SIG-M5 (cell line): ENCODE results near the gene TTBK1.

ENCODE experiments used
- DNase-seq: peaks from one replicate; lab custom pipeline; 2025; lab: John Stamatoyannopoulos, UW

The TTBK1 gene

DNA sequence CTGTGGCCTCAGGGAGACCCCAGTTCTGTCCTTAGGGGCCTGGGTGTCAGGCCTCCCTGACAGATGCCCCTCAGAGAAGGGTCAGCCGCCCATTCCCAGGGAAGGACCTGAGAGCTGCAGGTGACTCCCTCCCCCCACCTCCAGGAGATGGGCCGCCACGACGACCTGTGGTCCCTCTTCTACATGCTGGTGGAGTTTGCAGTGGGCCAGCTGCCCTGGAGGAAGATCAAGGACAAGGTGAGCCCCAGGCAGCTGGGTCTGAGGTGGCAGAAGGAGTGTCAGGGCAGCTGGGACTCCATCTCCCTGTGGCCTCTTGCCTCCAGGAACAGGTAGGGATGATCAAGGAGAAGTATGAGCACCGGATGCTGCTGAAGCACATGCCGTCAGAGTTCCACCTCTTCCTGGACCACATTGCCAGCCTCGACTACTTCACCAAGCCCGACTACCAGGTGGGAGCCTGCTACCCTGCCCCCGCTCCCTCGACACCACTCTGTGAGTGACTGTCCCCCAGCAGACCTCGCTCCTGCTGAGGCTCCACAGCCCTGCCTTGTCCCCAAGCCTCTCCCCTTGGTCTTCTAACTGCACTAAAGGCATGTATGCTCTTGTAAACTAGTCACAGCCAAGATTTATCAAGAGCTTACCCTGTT, 12.2 kb downstream of the TTBK1 start:
- DNase-seq, result no peak

DNA sequence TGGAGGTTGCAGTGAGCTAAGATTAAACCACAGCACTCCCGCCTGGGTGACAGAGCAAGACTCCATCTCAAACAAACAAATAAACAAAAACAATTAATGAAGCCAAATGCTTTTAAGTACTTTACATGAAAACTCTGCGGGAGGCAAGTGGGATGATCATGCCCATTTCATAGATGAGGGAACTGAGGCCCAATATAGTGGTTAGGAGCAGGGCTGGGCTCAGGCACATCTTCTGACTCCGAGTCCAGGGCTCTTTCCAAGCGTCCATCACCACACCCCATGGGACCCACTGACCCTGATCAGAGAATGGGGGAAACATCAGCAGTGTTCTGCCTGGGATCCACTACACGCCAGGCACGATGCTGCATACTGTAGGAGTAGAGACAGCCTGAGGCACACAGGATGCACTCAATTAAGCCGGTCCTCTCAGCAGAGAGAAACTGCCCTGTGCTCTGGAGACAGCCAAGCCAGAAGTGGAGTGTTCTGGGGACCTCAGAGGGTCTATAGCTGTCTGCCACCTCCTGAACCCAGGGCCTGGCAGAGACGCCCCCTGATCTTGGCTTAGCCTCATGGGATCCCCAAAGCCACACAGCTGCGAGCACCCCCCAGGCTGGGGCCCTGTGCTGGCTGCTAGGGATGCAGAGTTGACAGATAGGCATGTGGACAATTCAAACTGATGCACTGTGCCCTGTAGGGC, 13.5 kb downstream of the TTBK1 start:
- no peak for DNase-seq

DNA sequence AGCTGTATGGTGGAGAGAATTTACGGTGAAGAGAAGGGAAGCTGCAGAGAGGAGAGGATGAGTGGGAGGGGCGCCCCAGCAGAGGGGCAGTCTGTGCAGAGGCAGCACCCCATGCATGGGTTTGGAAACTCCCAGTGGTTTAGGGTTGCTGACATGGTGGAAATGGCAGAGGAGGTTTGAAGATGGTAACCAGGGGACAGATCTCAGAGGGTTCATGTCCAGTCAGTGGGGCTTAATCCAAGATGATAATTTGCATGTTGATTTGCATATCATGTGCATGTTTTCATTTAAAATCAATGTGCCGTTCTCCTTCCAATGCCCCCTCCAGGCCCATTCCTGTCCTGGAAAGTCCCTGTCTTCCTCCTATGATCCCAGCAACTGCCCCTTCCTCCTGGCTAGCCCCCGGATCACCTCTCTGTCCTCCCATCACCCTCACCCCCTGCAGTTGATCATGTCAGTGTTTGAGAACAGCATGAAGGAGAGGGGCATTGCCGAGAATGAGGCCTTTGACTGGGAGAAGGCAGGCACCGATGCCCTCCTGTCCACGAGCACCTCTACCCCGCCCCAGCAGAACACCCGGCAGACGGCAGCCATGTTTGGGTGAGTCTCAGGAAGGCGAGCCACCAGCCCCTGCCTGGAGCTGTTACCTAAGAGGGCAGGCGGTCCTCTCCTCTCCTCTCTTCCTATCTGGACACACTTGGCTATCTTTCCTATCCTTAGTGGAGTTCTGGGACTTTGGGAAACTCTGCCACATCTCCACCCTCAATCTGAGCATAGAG, 14.3 kb downstream of the TTBK1 start:
- DNase-seq, result no peak

DNA sequence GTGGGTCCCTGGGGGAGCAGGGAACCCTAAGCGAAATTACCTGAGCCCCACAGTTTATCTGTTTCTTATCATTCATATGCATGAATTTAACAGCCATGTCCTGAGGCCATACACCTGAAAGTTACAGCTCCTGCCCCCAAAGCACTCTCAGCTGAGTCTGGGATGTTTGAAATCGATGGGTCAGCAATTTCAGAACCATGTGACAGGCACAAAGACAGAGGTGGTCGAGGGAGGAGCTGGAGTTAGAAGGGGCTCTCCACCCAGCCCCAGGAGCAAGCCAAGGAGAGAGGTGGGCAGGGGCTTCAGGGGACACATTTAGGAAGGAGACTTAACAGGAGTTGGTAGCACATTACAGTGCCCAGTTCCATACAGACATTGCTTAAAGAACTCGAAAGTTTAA, 14.9 kb downstream of the TTBK1 start:
- no peak for DNase-seq

DNA sequence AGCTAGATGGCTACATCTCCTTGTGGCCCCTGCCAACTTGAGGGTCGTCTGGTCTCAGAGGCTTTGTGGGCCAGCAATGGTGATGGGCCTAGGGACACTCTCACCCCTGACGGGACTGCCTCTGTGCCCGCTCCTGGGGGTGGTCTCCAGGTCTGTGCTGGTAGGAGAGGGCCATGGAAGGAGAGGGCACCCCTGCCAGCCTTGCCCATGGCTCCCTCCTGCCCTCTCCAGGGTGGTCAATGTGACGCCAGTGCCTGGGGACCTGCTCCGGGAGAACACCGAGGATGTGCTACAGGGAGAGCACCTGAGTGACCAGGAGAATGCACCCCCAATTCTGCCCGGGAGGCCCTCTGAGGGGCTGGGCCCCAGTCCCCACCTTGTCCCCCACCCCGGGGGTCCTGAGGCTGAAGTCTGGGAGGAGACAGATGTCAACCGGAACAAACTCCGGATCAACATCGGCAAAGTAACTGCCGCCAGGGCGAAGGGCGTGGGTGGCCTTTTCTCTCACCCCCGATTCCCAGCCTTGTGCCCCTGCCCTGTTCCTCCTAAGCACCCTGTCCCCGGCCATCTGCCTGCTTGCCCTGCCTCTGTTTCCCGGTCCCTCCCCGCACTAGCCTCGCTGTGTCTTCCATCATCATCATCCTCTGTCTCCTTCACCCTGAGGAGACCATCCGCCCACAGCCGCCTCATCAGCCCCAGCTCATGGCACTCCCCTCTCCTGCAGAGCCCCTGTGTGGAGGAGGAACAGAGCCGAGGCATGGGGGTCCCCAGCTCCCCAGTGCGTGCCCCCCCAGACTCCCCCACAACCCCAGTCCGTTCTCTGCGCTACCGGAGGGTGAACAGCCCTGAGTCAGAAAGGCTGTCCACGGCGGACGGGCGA, 15.8 kb downstream of the TTBK1 start:
- no peak for DNase-seq

DNA sequence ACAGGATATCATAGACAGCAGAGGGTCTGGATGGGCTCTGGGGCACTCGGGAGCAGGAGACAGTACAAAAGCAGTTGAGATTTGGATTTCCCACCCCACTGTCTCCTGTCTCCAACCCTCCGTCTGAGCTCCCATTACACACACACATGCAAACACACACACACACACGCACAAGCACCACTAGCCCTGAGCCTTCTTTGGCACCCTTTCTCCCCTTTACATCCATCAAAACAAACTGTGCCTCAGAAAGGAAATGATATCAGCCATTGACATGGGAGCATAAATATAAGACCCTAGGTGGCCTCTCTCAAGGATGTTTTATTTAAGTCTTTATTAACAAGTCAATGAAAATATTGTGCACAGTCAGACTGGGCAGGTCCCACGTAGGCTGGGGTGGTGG, 17.5 kb downstream of the TTBK1 start:
- DNase-seq, result no peak

DNA sequence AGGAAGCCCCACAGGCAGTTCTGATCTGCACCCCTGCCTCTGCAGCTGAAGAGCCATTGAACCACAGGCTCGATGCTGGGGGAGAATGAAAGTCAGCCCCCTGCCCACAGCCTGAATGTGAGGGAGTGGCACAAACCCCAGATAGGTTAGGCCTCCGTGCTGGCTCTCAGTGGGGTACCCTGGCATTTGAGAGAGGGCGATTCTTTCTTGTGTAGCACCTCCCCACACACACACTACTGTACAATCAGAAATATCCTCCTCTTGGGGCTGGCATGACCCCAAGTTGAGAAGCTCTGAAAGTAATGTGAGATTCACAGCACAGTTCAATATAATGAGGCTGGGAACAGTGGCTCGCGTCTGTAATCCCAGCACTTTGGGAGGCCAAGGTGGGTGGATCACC, 17.9 kb downstream of the TTBK1 start:
- no peak for DNase-seq

DNA sequence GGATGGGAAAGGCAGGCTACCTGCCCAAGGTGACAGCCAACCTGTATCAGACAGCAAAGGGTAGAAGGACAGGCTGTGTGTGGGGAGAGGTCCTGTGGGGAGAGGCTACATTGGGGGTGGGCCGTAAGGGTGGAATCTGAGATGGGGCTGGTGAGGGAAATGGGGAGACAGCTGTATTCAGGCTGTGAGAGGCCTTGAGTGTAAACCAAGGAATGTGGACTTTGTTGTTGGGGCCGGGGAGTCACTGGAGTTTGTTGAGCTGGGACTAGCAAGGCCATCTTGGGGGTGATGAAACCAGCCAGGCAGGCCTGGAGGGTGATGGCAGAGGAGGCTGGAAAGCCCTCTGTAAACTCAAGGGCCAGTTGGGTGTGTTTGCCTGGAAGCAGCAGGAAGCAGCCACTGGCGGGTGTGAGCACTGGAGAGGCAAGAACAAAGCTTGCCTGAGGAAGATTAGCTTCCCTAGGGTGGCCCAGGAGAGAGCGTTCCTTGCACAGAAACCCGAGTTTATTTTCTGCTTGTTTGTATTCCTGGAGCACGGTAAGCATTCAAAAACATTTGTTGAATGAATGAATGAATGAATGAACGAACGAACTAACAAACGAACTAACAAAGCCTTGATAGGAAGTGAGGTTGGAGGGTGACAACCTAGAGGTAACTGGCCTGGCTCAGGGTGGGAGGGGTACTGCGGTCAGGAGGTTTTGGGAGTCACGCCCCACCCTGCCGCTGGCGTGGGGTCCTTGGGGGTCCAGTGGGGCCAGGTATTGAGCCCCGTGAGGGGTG, 18.9 kb downstream of the TTBK1 start:
- DNase-seq, result no peak

DNA sequence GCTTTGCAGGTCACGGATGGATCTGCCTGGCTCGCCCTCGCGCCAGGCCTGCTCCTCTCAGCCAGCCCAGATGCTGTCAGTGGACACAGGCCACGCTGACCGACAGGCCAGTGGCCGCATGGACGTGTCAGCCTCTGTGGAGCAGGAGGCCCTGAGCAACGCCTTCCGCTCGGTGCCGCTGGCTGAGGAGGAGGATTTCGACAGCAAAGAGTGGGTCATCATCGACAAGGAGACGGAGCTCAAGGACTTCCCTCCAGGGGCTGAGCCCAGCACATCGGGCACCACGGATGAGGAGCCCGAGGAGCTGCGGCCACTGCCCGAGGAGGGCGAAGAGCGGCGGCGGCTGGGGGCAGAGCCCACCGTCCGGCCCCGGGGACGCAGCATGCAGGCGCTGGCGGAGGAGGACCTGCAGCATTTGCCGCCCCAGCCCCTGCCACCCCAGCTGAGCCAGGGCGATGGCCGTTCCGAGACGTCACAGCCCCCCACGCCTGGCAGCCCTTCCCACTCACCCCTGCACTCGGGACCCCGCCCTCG, 19.6 kb downstream of the TTBK1 start:
- no peak for DNase-seq

DNA sequence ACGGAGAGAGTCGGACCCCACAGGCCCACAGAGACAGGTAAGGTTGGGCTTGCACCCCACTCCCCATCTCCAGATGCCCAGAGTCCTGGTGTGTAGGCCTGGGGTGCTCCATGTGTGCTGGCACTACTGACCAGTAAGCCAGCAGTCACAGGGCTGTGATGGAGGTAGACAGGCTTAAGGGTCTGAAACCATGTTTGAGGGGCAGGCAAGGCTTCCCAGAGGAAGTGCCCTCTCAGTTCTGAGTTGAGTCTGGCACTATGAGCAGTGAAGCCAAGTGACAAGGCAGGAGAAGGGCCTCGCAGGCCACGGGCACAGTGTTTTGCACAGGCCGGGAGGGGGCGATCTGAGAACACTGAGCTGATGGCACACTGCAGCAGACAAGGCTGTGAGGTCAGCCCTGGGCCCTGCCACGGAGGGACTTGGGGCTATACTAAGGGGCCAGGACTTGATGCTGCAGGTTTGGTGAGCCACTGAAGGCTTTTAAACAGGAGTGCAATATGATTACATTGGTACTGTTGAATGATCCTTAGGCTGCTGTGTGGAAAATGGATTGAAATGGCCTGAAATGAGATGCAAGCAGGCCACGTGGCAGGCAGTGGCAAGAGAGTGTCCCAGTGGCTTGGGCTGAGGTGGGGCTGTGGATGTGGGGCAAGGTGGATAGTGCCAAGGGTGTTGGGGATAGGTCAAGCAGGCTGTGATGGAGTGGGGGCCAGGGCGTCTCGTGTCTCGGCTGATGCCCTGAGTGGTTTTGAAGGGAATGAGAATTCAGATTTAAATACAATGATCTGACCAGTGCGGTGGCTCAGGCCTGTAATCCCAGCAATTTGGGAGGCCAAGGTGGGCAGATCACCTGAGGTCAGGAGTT, 20.3 kb downstream of the TTBK1 start:
- no peak for DNase-seq

DNA sequence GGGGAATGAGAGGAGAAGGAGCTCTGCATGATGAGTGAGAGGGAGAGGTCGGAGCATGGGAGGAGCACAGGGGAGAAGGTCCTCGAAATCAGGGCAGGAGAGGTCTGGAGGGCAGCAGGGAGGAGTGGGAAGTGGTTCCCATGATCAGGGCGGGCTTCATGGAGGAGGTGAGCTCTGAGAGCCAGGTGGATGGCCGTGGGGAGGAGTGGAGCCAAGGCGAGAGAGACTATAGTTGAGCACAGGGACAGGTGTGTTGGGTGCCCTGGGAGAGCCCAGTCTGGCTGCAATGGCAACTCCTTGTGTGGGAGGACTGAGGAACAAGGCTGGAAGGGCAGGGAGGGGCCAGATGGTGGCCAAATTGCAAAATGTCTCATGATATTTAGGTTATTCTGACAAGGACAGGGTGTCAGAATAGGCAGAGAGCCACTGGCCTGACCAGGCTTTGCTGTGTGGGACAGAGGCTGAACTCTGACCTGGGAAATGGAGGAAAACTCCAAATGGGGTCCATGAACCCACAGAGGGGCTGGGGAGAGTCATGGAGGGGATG, 21.4 kb downstream of the TTBK1 start:
- DNase-seq, result no peak

DNA sequence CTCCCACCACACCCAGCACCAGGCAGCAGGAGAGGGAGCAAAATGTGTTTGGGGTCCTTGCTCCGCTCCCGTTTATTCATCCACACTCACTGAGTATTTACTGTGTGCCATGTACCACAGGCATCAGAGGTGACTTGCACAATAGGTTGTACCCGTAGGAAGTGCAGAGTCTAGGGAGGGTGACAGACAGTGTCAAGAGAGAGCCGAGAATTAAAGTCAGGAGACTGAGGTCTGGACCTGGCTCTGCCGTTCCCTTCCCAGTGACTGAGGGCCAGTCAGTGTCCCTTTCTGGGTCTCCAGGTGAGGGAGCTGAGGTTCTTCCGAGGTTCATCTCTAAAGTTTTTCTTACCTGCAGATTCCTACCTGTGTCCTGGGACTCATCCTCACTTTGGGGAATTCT, 22.3 kb downstream of the TTBK1 start:
- DNase-seq, result no peak

DNA sequence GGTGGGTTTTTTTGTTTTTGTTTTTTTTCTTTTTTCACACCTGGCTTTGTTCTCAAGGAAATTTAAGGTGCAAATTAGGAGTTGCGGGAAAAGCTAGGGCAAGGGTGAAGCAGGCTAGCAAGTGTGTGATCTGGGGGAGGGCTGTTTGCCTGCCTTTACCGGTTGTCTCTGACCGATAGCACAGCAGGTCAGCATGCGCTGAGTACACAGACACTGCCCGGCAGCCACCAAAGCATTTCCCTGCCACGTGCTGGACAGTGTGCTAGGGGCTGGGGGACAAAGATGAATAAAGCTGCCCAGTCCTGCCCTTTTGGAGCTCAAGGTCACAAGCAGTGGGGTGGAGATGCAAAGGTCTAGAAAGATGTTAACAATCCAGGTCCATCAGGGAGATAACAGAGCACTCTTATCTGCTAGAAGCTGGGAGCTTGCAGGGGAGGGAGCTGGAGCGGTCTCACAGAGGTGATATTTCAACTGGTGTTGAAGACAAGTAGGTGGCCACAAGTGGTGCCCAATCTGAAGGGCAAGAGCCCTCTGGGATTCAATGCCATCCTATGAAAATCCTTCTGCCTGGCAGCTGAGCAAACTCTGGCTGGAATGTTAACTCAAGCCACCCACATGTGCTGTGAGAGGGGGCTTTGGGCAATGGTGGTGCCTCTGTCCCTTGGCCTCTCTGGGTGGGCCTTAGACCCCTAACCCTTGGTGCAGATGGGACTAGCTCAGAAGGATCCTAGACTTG, 24.5 kb downstream of the TTBK1 start:
- DNase-seq, result no peak

DNA sequence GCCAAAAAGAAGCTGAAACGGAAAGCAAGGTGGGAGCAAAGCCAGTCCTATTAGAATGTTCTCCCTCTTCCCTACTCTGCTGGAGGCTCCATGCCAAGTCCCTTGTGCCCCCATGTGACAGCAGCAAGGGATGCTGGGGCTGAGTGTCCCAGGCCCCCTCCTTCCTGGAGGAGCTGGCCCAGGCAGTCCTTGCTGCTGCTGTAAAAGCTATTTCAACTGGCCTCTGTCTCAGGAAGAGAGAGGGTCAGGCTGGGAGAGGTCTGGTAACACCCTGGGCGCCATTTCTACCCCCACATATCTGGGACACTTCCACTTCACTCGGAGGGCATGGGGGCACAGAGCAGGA, 25.0 kb downstream of the TTBK1 start:
- no peak for DNase-seq

DNA sequence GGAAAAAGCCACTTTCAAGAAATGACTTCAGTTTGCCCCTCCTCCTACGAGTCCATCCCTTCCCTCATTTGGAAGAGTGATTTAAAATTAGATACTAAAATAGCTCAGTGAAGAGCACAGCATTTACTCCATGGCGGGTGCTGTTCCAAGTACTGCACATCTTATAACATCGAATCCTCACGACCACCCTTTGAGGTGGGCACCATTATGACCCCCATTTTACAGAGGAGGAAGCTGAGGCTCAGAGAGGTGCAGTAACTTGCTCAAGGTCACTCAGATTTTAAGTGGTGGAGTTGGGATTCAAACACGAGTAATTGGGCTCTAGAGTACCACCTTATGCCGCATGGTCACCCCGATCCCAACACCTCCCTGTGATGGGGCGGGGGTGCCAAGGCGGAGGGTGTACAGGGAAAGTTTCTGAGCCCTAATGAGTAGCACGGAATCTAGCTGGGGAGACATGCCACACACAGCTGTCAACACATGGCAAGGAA, 25.5 kb downstream of the TTBK1 start:
- DNase-seq, result no peak

DNA sequence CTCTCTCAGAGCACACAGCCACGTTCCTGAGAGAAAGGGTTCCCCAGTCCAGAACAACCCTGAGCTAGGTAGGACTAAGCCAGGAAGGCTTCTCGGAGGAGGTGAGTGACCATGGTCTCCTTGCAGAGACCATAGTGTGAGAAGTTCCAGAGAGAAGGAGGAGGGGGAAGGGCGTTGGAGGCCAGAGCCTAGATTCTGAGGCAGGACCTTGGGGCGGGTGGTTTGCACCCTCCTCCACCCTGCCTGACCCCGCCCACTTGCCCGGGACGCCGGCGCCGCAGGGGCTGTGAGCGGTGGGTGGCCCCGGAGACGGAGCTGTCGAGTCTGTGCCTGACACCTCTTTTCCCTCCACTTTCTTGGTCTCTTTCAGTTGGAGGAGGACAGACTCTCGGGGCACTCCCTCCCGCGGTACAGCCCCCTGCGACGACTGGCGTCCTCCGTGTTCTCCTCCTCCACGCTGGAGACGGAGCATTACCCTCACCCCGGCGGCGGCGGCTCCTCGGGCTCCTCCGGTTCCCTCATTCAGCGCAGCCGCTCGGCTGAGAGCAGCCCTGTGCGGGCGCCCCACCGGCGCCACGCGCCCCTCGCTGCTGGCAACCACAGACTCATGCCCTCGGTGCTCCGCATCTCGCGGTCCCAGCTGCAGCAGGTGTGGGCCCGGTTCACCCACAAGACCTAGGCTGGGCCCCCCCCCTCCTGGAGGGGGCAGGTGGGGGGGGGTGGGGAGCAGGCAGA, 26.2 kb downstream of the TTBK1 start:
- no peak for DNase-seq

DNA sequence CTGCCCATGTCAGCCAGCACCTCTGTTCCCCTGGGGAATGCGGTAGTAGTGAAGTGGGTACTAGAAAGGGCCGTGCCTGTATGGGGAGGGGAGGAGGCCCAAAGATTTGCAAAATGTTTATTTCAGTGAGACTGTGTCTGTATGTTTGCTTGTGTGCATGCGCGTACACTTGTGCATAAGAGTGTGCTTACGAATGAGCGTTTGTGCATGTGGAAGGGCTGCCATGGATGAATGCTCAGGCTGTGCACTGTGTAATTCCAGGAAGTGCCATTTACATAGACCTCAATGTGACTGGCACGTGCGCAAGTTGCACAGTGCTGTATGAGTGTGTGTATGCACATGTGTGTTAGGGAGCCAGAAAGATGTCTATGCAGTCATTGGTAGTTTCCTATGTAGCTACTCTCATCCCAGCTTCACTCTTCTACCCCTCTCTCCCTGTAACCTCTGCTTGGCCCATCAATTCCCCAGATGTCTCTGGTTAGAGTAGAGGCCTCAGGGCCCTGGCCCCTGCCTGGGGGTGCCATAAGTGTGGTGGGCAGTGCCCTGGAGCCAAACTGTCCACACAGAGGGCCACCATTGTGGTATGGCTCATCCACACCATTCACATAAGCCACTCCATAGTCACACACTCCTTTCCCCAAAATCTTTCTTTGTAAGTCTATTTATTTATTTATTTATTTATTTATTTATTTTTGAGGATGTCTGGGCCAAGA, 28.0 kb downstream of the TTBK1 start:
- no peak for DNase-seq

DNA sequence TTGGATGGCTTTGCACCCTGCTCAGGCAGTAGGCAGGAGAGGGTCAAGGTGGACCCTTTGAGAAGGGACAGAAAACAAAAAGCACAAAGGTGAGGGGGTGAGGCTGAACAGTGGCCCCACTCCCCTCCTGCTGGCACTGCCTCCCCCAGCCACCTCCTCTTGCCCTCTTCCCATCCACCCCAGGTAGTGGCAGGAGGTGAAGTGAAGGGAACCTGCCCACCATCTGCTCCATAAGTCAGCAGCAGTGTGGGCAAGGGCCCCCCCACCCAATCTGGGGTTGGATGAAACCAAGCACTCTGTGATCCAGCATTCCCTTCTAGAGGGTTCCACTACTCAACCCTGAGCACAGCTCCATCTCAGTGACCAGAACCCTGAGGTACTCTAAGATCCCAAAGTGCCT, 28.7 kb downstream of the TTBK1 start:
- DNase-seq, result no peak
